K562 (cell line): ENCODE results near the gene KCNAB1. TPM values are rescaled to one million over a fixed set of nuclear protein-coding genes. Genes with fewer than 3 reads are reported as not detected.

Experiments
- ATAC-seq: fragments of 200-7000 bp; cut with Tn5 transposase; 3 replicates; pipeline ENCODE4 v1.9.1; 2020; ENCODE audit warnings: moderate library complexity
- BruUV-seq: library from RNA; stranded (reverse); fragments of 400-500 nt; replicated peaks from 2 replicates; lab custom pipeline; 2021; lab: Mats Ljungman, UMichigan
- CTCF ChIA-PET: fragments of 300-600 bp; formaldehyde crosslinking; extraction: SDS; loops from one replicate; lab custom pipeline; 2021; ENCODE audit warnings: low intra/inter-chr PET ratio; lab: Yijun Ruan, JAX
- POLR2A ChIA-PET: fragments of 300-600, 350-650 bp; sonication (Branson Sonifier 250); formaldehyde crosslinking; extraction: SDS; loops from one replicate; lab custom pipeline; 2021; ENCODE audit warnings: antibody characterized with exemption, inconsistent platforms; lab: Yijun Ruan, JAX
- DNase-seq, 4 experiments: peaks; one replicate each; pipeline versions ENCODE4 v3.0.0 to v3.0.0-alpha.2; 2011 to 2018; ENCODE audit warnings: low spot score in 3 of 4, mixed read lengths in 3 of 4; ENCODE audit errors: extremely low read depth in 1 of 4
- FAIRE-seq: peaks from 2 replicates; lab custom pipeline; 2011; peaks lifted over from hg19 to GRCh38; lab: Jason Lieb, UNC
- H2AFZ ChIP-seq: 2 replicates; pipeline ENCODE4 v1.6.0; 2011; ENCODE audit warnings: low read depth, low read length, control low read depth, inconsistent platforms
- H3K27ac ChIP-seq: fragments of 200-600 bp; 3 replicates; pipeline ENCODE4 v1.8.0; 2011; ENCODE audit warnings: low read depth, mild to moderate bottlenecking, control low read depth, inconsistent platforms, low read length, moderate library complexity, mixed read lengths; ENCODE audit errors: extremely low read depth
- H3K27me3 ChIP-seq, 2 experiments: fragments of 300-600 bp in 1 of 2; 2 replicates in 1 of 2; 3 replicates in 1 of 2; pipeline versions ENCODE4 v1.6.0 to v1.8.0; 2011; ENCODE audit warnings: inconsistent platforms in 2 of 2, low read length in 2 of 2, mild to moderate bottlenecking in 1 of 2, mixed read lengths in 1 of 2, moderate library complexity in 1 of 2; ENCODE audit not compliant: control insufficient read depth in 2 of 2, insufficient read depth in 2 of 2
- H3K36me3 ChIP-seq: fragments of 300-600 bp; 3 replicates; pipeline ENCODE4 v1.8.0; 2011; ENCODE audit warnings: mild to moderate bottlenecking, low read length, inconsistent platforms; ENCODE audit not compliant: control insufficient read depth, insufficient read depth
- H3K4me1 ChIP-seq, 2 experiments: fragments of 200-600 bp in 1 of 2; replicated peaks in 1 of 2; 2 replicates in 1 of 2; 3 replicates in 1 of 2; pipeline versions ENCODE4 v1.5.1 to v1.8.0; 2011; ENCODE audit warnings: inconsistent platforms in 2 of 2, low read length in 2 of 2, mild to moderate bottlenecking in 1 of 2, mixed read lengths in 1 of 2, moderate library complexity in 1 of 2; ENCODE audit not compliant: control insufficient read depth in 2 of 2, insufficient read depth in 2 of 2
- H3K4me2 ChIP-seq: 2 replicates; pipeline ENCODE4 v1.6.1; 2011; ENCODE audit warnings: low read length, control low read depth, inconsistent platforms, mixed read lengths; ENCODE audit not compliant: insufficient read depth
- H3K4me3 ChIP-seq: fragments of 200-600 bp; sonication (generic), shearing (Covaris generic); 2 replicates; pipeline ENCODE4 v1.5.1; 2016; ENCODE audit warnings: control low read depth, inconsistent platforms
- H3K79me2 ChIP-seq: fragments of 200-600 bp; 3 replicates; pipeline ENCODE4 v1.8.0; 2011; ENCODE audit warnings: low read length, inconsistent platforms; ENCODE audit not compliant: control insufficient read depth, insufficient read depth
- H3K9ac ChIP-seq, 2 experiments: 2 replicates each; pipeline versions ENCODE4 v1.6.0 to v1.6.1; 2011; ENCODE audit warnings: low read depth in 2 of 2, low read length in 2 of 2, control low read depth in 1 of 2, inconsistent platforms in 1 of 2, mild to moderate bottlenecking in 1 of 2, mixed read lengths in 1 of 2; ENCODE audit not compliant: insufficient read depth in 1 of 2
- H3K9me1 ChIP-seq: one replicate; pipeline ENCODE4 v1.6.0; 2011; ENCODE audit warnings: inconsistent platforms, mild to moderate bottlenecking, low read length, moderate library complexity; ENCODE audit not compliant: control insufficient read depth, insufficient read depth
- H3K9me3 ChIP-seq: replicated peaks from 2 replicates; pipeline ENCODE4 v1.5.1; 2011; ENCODE audit warnings: low read depth, low read length, inconsistent platforms; ENCODE audit not compliant: control insufficient read depth, insufficient read depth
- H4K20me1 ChIP-seq: replicated peaks from 2 replicates; pipeline ENCODE4 v1.6.1; 2011; ENCODE audit warnings: low read length, inconsistent platforms, mixed read lengths; ENCODE audit not compliant: control insufficient read depth, insufficient read depth
- C11orf30 ChIP-seq: fragments of 450-650 bp; IDR thresholded peaks from 2 replicates; pipeline ENCODE4 v1.6.1; 2016; ENCODE audit warnings: low read depth, mild to moderate bottlenecking
- FOSL1 ChIP-seq: fragments of 200-800 bp; sonication (Bioruptor generic); conservative IDR thresholded peaks from 2 replicates; pipeline ENCODE4 v1.6.1; 2016; ENCODE audit warnings: missing genetic modification characterization, missing compliant biosample characterization
- GTF2E2 ChIP-seq: fragments of 200-800 bp; sonication (Bioruptor generic); IDR thresholded peaks from 2 replicates; pipeline ENCODE4 v1.6.1; 2016; ENCODE audit warnings: missing genetic modification characterization, missing compliant biosample characterization
- HMBOX1 ChIP-seq: sonication (generic); IDR thresholded peaks from 2 replicates; pipeline ENCODE4 v1.6.1; 2016
- NBN ChIP-seq: fragments of 450-650 bp; IDR thresholded peaks from 2 replicates; pipeline ENCODE4 v1.6.1; 2016; ENCODE audit warnings: low read depth, mild to moderate bottlenecking
- NFRKB ChIP-seq: fragments of 450-650 bp; IDR thresholded peaks from 2 replicates; pipeline ENCODE4 v1.6.1; 2016; ENCODE audit warnings: low read depth
- NKRF ChIP-seq: fragments of 450-650 bp; IDR thresholded peaks from 2 replicates; pipeline ENCODE4 v1.6.1; 2016; ENCODE audit warnings: borderline replicate concordance
- POLR2H ChIP-seq: IDR thresholded peaks from 2 replicates; pipeline ENCODE4 v1.6.1; 2016; ENCODE audit warnings: missing genetic modification characterization, low read depth, mild to moderate bottlenecking, control low read depth, missing compliant biosample characterization, moderate library complexity
- RCOR1 ChIP-seq, 2 experiments: IDR thresholded peaks; 2 replicates each; pipeline ENCODE4 v1.6.1; 2012; ENCODE audit warnings: low read depth in 2 of 2, low read length in 2 of 2, borderline replicate concordance in 1 of 2, improper control_type of control experiment in 1 of 2
- SUPT5H ChIP-seq: fragments of 450-650 bp; IDR thresholded peaks from 2 replicates; pipeline ENCODE4 v1.6.1; 2016
- ZC3H4 ChIP-seq: sonication (generic); formaldehyde crosslinking; IDR thresholded peaks from 2 replicates; pipeline ENCODE4 v1.9.0; 2021; ENCODE audit warnings: missing genetic modification reagents, borderline replicate concordance
- ZNF316 ChIP-seq: fragments of 450-650 bp; IDR thresholded peaks from 2 replicates; pipeline ENCODE4 v1.6.1; 2016
- WGBS: fragments of 100-300 bp; shearing (Covaris generic); methylation state at CpG from one replicate; pipeline ENCODE4 v1.1.6; 2016; ENCODE audit warnings: low coverage, mixed read lengths; ENCODE audit not compliant: insufficient coverage; ENCODE audit errors: missing lambda C conversion rate; 5-methylcytosine and 5-hydroxymethylcytosine counted together
- in situ Hi-C: fragments of 300-500 bp; cut with MboI; formaldehyde crosslinking; loops from 4 replicates; pipeline ENCODE4 v1.15.0; 2018; ENCODE audit warnings: inconsistent platforms, mixed read lengths
- intact Hi-C: fragments of 100-400 bp; cut with micrococcal nuclease; formaldehyde crosslinking; loops from 2 replicates; pipeline ENCODE4 v1.14.2; 2022
- polyA plus RNA-seq, 8 experiments: library from polyadenylated mRNA; depleted of rRNA in 4 of 8; stranded (reverse) in 5 of 8; unstranded in 3 of 8; fragments of >200 nt; fragmentation: Nextera tagmentation in 2 of 8; fragmentation: Illumina TruSeq in 1 of 8; extraction: Ambion mirVana in 2 of 8; extraction: Trizol in 1 of 8; gene quantifications; 2 replicates each; pipeline versions ENCODE4 v1.2.1 to v1.2.3, GENCODE V29; 2011 to 2014; ENCODE audit warnings: inconsistent platforms in 1 of 8, missing spikeins in 1 of 8
- total RNA-seq, 7 experiments: library from RNA; depleted of rRNA in 6 of 7; stranded (reverse); fragments of >200 nt in 6 of 7; fragmentation: Illumina TruSeq in 2 of 7; extraction: Trizol in 2 of 7; gene quantifications; 2 replicates each; pipeline versions ENCODE4 v1.2.1 to v1.2.3, GENCODE V29; 2011 to 2021; ENCODE audit warnings: low replicate concordance in 1 of 7

KCNAB1 gene
- total and polyA plus RNA-seq, 9 of the 15 experiments (the other 6 are each of a cell fraction or from before 2014, with no cell fraction given), result 0.14 to 1.2 (median 0.51) TPM

GRCh38 chr3:156214676-156215075 is 94.3 kb downstream of the KCNAB1 start (continued):
- TF ChIP-seq RCOR1 (IDR thresholded peaks at IDR 0.05; ENCODE audit: borderline replicate concordance in 1 of 2, low read depth in 2 of 2, low read length in 2 of 2), result no peak
- no peak for TF ChIP-seq SUPT5H
- no peak for TF ChIP-seq GTF2E2 (tag)
- no peak for TF ChIP-seq HMBOX1
- TF ChIP-seq ZC3H4 (CRISPR knock-in tag), result no peak
- TF ChIP-seq NFRKB, result no peak

DNA sequence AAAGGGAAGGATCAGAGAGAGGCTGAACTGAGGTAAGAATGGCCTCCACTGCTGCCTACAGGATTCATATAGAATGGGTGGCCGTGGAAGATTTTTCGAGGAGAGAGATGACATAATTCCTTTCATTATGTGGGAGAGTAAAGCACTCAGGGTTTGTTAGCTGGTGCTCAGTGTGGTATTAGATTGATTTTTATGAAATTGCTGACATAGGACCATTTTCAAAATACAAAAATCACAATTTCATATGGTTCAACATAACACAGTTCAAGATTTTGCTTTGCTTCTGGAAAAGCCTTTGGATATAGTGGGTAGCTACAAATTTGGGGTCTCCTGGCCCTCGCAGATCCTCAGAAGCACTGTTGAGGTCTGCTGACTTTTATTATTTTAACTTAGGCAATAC is 95.4 kb downstream of the KCNAB1 start:
- no peaks in the 10 kb centered on the region for H3K9me3 ChIP-seq
- no peak for FAIRE-seq
- BruUV-seq, result no TSS peak
- H3K36me3 ChIP-seq, result no peaks in the 10 kb centered on the region
- intact Hi-C loops, result no loop called here
- no peak for DNase-seq
- peaks cover 0 to 5% of the 10 kb centered on the region in 2 experiments; a peak in 1 of 5 replicates for H3K27me3 ChIP-seq
- H3K79me2 ChIP-seq, result no peaks in the 10 kb centered on the region
- no peak overlapping the region for H3K4me3 ChIP-seq
- H3K9me1 ChIP-seq, result no peaks in the 10 kb centered on the region
- H3K4me1 ChIP-seq, result no peaks in the 10 kb centered on the region; a peak in 1 of 5 replicates
- H4K20me1 ChIP-seq, result no peaks in the 10 kb centered on the region
- no peak for TF ChIP-seq FOSL1 (tag)
- TF ChIP-seq NBN, result no peak
- TF ChIP-seq ZNF316, result peak; percentile 41
- TF ChIP-seq C11orf30, result 0 out of 2 replicates have a peak, but pooled peaks have one; percentile 8
- no peak for TF ChIP-seq POLR2H (tag)
- no peak for TF ChIP-seq NKRF
- H2AFZ ChIP-seq, result no peak overlapping the region
- in situ Hi-C loops, result no loop called here
- no peak overlapping the region for H3K9ac ChIP-seq
- ChIA-PET POLR2A (no interaction called here), CTCF (no interaction called here)
- no peak for ATAC-seq
- 2% methylated on average over 3 of the region's 3 CpGs for WGBS
- no peak overlapping the region for H3K4me2 ChIP-seq
- H3K27ac ChIP-seq, result no peak overlapping the region
